ENCODE results near the gene EZH1. TPM values are rescaled to one million over a fixed set of nuclear protein-coding genes. Genes with fewer than 3 reads are reported as not detected.

EZH1 gene
- total and polyA plus RNA-seq, 7 donors, result 5.3 to 68.1 (median 41.5) TPM

DNA sequence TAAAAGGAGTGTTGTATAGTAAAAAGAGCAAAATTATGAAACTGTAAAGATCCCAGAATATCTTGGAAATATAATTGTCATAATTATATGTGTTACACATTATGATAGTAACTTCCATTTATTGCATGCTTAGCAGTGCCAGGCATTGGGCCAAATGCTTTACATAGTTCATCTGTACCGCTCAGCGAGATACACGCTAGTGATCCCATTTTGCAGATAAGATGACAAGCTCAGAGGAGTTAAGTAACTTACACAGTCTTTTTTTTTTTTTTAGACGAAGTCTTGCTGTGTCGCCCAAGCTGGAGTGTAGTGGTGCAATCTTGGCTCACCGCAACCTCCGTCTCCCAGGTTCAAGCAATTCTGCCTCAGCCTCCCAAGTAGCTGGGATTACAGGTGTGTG, 6.8 kb upstream of the EZH1 start:
- DNase-seq, result no peak
- intact Hi-C loops (cut with DNase I), result no loop called here
- no peak overlapping the region for H3K27ac ChIP-seq

GRCh38 chr17:42750739-42751344, 6.0 kb upstream of the EZH1 start:
- Histone ChIP-seq H3K9me3 (no peaks in the 10 kb centered on the region), H3K36me3 (no peaks in the 10 kb centered on the region), H3K27ac (peak overlapping the region in 3 of 4 donors; percentile 10 to 72 (median 38)), H3K4me3 (no peak overlapping the region), H3K4me1 (peaks cover 0 to 8% (median 3%) of the 10 kb centered on the region in 4 donors), H3K27me3 (no peaks in the 10 kb centered on the region)
- TF ChIP-seq POLR2A (IDR thresholded peaks at IDR 0.05), result no peak
- TF ChIP-seq, protein P1, sequence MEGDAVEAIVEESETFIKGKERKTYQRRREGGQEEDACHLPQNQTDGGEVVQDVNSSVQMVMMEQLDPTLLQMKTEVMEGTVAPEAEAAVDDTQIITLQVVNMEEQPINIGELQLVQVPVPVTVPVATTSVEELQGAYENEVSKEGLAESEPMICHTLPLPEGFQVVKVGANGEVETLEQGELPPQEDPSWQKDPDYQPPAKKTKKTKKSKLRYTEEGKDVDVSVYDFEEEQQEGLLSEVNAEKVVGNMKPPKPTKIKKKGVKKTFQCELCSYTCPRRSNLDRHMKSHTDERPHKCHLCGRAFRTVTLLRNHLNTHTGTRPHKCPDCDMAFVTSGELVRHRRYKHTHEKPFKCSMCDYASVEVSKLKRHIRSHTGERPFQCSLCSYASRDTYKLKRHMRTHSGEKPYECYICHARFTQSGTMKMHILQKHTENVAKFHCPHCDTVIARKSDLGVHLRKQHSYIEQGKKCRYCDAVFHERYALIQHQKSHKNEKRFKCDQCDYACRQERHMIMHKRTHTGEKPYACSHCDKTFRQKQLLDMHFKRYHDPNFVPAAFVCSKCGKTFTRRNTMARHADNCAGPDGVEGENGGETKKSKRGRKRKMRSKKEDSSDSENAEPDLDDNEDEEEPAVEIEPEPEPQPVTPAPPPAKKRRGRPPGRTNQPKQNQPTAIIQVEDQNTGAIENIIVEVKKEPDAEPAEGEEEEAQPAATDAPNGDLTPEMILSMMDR (IDR thresholded peaks at IDR 0.05), result no peak
- TF ChIP-seq POLR2AphosphoS5 (IDR thresholded peaks at IDR 0.05), result no peak
- TF ChIP-seq EP300 (IDR thresholded peaks at IDR 0.05), result no peak
- intact Hi-C loops (cut with DNase I), result no loop called here
- no peak for DNase-seq
- 33 to 67% methylated on average over 3 of the region's 3 CpGs for WGBS, 2 donors

More for the DNA sequence above, 6.8 kb upstream of the EZH1 start:
- Histone ChIP-seq H3K4me1 (peaks cover 0 to 8% (median 3%) of the 10 kb centered on the region in 4 donors), H3K4me3 (no peak overlapping the region), H3K36me3 (no peaks in the 10 kb centered on the region), H3K27me3 (no peaks in the 10 kb centered on the region), H3K9me3 (no peaks in the 10 kb centered on the region)
- 82% methylated on average over 7 of the region's 7 CpGs for WGBS, 2 donors
- TF ChIP-seq, protein P1 (IDR thresholded peaks at IDR 0.05), result no peak
- TF ChIP-seq POLR2A (IDR thresholded peaks at IDR 0.05) (no peak), POLR2AphosphoS5 (IDR thresholded peaks at IDR 0.05) (no peak), EP300 (IDR thresholded peaks at IDR 0.05) (no peak)

DNA sequence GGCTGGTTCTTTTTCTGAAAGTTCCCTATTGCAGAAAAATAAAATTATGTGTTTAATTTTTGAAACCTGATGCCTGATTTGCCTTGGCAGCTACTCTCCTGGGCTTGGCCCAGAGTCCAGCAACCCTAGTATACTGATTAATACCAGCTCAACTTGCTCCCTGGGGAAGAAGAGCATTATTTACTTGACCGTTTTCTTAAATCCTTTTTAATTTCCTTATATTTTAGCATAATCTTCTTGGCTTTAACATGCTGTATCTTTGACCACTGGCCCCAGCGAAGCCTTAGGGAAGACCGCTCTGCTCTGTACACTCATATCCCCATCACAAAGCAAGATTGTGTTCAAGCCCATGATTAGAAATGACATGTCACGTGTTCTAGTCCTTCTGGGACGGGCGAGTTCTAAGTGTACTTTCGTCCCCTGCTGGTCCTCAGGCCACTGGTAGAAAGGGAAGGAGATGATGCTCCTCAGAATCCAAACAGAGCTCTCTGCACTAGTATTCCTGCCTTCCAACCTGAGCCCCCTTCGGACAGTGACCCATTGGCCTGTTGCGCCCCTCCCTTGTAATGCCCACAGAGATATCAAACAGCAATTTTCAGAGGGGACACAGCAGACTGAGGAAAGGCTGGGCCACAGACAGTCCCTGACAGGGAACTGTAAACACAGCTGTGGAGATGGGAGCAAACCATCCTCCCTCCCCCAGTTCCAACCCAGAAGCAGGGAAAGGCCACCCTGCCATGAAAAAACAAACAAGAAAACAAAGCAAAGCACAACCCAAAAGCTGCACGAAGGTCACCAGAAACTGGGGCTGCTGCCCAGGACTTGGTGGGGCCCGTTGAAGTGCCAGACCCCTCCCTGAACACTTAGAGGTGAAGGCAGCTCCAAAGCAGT, 4.3 kb upstream of the EZH1 start:
- H3K4me3 ChIP-seq, result no peak overlapping the region
- DNase-seq, result peak; percentile 70
- H3K4me1 ChIP-seq, result peaks cover 0 to 13% (median 8%) of the 10 kb centered on the region in 4 donors

GRCh38 chr17:42748202-42748907, 3.5 kb upstream of the EZH1 start:
- intact Hi-C loops (cut with DNase I), result no loop called here
- WGBS, 2 donors, result 74 to 80% methylated on average over 7 of the region's 7 CpGs
- DNase-seq, result peak; percentile 82
- TF ChIP-seq, protein P1 (IDR thresholded peaks at IDR 0.05), result no peak
- no peak for TF ChIP-seq POLR2A (IDR thresholded peaks at IDR 0.05)
- TF ChIP-seq POLR2AphosphoS5 (IDR thresholded peaks at IDR 0.05), result no peak
- no peak for TF ChIP-seq EP300 (IDR thresholded peaks at IDR 0.05)
- no peaks in the 10 kb centered on the region for H3K27me3 ChIP-seq
- no peaks in the 10 kb centered on the region for H3K36me3 ChIP-seq
- H3K9me3 ChIP-seq, result no peaks in the 10 kb centered on the region
- H3K27ac ChIP-seq, result peak overlapping the region; percentile 0 to 72 (median 31)
- peaks cover 0 to 21% (median 16%) of the 10 kb centered on the region in 4 donors for H3K4me1 ChIP-seq
- H3K4me3 ChIP-seq, result no peak overlapping the region

More for the DNA sequence above, 4.3 kb upstream of the EZH1 start:
- intact Hi-C loops (cut with DNase I), result no loop called here
- no peak for TF ChIP-seq POLR2A (IDR thresholded peaks at IDR 0.05)
- no peak for TF ChIP-seq EP300 (IDR thresholded peaks at IDR 0.05)
- no peak for TF ChIP-seq POLR2AphosphoS5 (IDR thresholded peaks at IDR 0.05)
- TF ChIP-seq, protein P1 (IDR thresholded peaks at IDR 0.05), result no peak
- peak overlapping the region; percentile 10 to 72 (median 22) for H3K27ac ChIP-seq
- no peaks in the 10 kb centered on the region for H3K9me3 ChIP-seq
- no peaks in the 10 kb centered on the region for H3K36me3 ChIP-seq
- 79% methylated on average over 11 of the region's 11 CpGs for WGBS, 2 donors
- H3K27me3 ChIP-seq, result no peaks in the 10 kb centered on the region

Measured in sigmoid colon (tissue), 7 donors.